Raji (cell line): ENCODE data around the gene CYP4F12.

ENCODE experiments used
- POLR2A ChIP-seq: IDR thresholded peaks from 2 replicates; pipeline ENCODE4 v1.6.1; 2011; ENCODE audit warnings: low read depth, low read length, control low read depth; ENCODE audit not compliant: insufficient read depth

CYP4F12 gene

DNA sequence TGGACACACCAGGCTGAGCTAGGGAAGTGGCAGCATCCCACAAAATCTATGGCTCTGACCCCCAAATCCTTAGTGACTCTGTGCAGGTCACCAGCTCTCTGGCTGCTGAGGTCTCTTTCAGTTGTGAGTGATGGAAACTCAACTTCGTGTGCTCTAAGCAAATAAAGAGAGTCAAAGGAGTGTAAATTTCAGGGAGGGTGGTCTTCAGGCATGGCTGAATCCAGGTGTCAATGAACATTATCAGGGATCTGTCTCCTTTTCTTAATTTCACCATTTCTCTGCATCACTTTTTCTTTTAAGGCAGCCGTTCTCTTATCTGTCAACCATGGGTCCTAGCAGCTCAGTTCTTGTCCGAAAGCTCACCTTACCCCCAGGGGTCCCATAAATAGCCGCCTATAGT is 6.2 kb downstream of the CYP4F12 start:
- TF ChIP-seq POLR2A, result no peak

DNA sequence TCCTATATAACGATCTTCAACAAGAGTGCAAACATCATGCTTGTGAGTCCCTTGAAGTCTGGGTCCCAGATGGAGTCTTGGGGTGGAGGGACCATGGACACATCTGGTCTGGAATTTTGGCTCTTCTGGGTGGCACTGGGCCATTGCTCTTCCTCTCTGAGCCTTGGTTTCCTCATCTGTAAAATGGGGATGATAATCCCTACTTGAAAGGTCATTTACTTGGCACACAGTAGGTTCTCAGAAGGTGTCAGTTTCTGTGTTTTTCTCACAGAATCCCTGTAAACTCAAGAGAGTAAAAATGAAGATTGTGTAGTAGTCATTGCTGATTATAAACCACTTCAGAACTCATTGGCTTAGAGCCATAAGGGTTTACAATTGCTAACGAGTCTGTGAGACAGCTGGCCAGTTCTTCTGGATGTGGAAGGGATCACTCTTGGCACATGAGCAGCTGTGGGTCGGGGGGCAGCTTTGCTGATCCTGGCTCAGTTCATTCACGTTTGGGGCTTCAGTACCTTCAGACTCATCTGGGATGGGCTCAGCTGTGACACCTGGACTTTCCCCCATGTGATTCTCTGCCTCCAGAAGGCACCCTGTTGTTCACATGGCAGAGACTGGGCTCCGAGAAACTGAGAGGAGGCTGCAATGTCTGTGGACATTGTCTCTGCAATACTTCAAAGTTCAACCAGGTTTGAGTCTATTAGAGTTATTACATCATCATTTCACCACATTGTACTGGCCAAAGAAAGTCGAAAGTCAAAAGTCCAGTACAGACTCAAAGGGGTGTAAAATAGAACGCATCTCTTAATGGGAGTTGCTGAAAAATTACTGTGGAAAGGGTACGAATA is 7.8 kb downstream of the CYP4F12 start:
- no peak for TF ChIP-seq POLR2A

DNA sequence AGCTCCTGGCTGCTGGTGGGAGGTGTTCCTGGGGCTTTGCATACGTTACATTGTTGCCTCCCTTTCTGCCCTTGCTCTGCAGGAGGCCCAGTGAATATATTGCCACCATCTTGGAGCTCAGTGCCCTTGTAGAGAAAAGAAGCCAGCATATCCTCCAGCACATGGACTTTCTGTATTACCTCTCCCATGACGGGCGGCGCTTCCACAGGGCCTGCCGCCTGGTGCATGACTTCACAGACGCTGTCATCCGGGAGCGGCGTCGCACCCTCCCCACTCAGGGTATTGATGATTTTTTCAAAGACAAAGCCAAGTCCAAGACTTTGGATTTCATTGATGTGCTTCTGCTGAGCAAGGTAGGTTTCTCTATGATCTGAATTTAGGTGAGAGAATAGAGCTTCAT is 10.5 kb downstream of the CYP4F12 start:
- no peak for TF ChIP-seq POLR2A

DNA sequence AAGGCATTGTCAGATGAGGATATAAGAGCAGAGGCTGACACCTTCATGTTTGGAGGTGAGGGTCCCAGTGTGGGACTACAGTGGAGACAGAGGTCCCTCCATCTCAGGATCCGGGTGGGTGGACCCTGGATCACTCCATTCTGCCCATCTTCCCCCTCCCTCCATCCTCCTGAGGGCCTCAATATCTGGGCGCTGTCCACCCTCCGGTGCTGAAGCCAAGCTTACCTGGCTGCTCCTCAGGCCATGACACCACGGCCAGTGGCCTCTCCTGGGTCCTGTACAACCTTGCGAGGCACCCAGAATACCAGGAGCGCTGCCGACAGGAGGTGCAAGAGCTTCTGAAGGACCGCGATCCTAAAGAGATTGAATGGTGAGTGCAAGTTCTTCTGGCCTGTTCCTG is 11.9 kb downstream of the CYP4F12 start:
- no peak for TF ChIP-seq POLR2A

DNA sequence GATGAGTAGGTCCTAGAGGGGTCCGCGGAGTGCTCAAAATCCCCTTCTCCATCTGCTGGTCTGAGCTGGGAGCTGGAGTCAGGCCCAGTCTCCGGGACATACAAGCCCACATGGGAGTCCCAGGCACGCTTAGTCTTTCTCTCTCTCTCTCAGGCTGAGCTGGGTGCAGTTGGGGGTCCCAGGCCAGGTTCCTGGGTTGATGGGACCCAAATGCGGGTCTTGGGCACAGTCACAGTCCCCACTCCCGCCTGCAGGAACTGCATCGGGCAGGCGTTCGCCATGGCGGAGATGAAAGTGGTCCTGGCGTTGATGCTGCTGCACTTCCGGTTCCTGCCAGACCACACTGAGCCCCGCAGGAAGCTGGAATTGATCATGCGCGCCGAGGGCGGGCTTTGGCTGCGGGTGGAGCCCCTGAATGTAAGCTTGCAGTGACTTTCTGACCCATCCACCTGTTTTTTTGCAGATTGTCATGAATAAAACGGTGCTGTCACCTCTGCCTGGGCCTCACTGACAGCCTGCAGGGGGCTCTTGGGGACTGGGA is 23.8 kb downstream of the CYP4F12 start:
- no peak for TF ChIP-seq POLR2A

DNA sequence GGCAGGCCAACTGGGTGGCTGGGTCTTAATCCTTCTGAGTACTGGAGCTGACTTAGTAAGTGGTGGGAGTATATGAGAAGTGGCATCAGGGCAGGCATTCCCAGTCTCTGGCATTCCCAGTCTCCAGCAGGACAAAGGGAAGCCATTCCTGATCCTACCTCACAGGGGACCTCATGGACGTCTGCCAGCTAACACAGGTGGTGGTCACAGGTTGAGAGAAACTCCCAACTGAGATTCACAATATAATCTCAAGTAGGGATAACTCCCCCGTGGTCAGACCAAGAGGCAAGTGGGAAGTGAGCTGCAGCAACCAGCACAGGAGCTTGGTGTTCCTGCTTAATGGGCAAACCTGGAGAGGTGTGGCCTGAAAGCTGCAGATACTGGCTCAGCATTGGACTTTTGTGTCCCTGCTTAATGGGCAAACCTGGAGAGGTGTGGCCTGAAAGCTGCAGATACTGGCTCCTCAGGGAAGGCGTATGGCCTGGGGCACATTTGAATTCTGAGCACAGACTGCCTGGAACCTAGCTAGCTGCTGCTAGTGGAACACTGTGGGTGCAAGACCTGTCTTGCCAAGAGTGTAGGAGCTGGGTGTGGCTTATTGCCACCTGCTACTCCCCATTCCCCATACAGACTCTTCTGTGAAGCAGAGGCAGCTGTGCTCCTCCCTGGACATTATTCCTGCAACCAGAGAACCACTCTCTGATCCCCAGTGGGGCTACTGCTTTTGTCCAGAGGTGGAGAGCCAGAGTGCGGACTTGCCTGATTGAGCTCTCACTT is 29.1 kb downstream of the CYP4F12 start:
- no peak for TF ChIP-seq POLR2A

DNA sequence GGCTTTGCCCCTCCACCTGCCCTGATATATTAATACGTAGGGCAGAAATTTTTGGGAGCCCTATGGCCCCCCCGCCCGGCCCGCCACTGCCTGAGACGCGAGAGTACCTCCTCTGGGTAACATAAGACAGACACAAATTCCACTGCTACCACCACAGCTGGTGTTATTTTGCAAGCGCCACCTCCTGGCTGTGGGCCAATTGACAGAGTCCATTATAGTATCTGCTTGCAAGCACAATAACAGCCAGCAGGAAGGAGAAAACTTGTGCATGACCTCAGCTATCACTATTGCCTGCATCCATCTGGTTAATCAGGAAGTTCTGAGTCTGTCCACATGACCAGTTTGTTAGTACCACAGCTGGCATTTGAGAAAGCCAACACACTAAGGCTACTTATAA is 29.6 kb downstream of the CYP4F12 start:
- TF ChIP-seq POLR2A, result no peak

DNA sequence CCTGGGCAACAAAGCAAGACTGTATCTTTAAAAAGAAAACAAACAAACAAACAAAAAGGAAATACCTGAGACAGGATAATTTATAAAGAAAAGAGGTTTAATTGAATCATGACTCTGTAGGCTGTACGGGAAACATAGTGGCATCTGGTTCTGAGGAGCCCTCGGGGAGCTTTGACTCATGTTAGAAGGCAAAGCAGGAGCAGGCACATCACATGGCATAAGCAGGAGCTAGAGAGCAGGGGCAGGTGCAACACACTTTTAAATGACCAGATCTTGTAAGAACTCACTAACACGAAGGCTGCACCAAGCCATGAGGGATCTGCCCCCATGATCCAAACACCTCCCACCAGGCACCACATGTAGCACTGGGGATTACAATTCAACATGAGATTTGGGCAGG is 41.8 kb downstream of the CYP4F12 start:
- TF ChIP-seq POLR2A, result no peak

DNA sequence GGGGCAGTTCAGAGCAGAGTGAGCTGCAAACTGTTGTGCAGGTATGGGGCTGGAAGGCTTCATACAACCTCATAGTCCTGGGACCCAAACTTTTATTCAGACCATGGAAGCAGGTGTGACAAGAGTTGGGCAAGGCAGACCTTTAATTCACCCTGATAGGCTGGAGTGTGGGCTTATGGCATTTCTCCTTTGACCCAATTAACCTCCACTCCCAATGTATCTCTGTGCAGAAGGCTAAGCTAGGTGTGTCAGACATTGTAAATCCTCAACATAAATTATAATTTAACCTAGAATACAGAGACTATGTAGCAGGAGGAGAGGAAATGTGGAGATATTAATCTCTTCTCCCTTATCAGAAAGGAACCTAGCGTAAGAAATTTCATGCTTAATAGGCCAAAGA is 42.8 kb downstream of the CYP4F12 start:
- TF ChIP-seq POLR2A, result no peak

DNA sequence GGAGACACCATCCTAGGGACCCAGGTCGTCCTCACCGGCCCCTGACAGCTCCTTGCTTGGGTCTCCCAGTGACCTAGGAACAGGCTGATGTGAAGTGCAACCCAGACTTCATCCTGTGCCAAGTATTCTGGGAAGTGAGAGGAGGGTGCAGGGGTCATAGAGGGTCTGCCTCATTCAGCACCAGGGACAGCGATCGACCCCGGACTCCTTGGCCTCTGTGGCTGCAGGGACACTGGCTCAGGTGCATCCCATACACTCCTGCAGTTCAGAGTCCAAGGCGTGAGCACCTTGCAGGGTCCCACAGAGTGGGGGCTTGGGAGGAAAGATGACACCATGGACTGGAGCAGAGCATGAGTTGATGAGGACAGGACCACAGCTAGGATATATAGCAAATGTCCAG is 44.9 kb downstream of the CYP4F12 start:
- no peak for TF ChIP-seq POLR2A

DNA sequence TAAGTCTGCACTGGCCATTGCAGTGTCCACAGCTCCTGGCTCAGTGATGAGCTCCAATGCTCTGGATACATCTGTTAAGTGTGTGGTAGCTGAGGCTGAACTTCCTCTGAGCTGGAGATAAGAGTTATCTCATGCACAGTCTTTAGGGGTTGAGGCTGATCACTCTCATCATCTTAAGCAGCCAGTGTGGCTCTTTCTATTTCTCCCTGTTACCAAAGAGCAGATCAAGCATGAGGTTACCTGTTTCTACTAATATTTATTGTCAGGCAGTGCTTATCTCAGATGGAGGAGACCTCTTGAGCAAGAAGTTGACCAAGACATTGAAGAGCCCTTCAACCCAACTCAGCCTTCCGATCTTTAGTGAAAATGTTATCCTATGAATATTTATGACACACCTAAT is 48.4 kb downstream of the CYP4F12 start:
- TF ChIP-seq POLR2A, result no peak

DNA sequence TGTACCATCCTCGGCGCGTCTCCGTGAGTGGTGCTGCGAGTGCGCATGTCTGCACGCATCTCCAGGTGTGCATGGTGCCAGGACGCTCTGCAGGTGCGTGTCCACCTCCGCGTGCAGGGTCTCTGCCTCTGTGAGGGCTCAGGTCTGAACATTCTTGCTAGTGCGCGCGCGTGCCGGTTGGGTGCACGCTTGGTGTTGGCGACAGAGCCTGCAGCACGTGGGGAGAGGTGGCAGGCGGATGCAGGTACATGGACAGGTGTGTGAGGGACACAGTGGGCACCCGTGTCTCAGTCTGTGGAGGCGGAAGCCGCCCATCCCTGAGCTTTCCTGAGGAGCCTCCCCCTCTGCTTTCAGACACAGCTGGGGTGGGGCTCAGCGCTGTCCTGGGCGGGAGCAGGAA is 50.1 kb downstream of the CYP4F12 start:
- no peak for TF ChIP-seq POLR2A

DNA sequence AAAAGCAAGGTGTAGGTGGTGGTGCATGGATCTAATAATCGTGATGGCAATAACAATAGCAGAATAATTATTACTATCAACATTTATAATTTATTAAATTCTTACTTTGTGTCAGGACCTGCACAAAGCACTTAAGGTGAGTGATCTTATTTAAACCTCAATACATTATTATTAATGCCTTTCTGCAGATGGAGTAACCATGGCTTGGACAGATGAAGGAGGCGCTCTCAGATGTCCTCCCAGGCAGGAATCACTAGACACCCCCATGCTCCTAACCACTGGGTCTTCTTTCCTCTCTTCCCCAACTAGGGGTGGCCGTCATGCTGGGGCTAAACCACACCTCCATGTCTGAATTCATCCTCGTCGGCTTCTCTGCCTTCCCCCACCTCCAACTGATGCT is 54.8 kb downstream of the CYP4F12 start, which contains the start of gene OR10H2:
TSS of gene OR10H2 (plus strand) at position 301 of the 400 bp plus-strand sequence. CDS start at position 321, 20 bp downstream.
- TF ChIP-seq POLR2A, result no peak

DNA sequence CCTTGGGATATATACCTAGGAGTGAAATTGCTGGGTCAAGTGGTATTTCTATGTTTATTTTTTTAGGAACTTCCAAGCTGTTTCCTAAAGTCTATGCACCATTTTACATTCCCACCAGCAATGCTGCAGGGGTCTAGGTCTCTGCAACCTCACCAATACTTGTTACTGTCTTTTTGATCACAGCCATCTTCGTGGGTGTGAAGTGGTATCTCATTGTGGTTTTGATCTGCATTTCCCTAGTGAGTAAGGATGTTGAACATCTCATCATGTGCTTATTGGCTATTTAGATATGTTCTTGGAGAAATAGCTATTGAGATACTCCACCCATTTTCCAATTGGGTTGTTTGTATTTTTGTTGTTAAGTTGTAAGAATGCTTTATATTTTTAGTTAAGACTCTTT is 57.7 kb downstream of the CYP4F12 start:
- no peak for TF ChIP-seq POLR2A

DNA sequence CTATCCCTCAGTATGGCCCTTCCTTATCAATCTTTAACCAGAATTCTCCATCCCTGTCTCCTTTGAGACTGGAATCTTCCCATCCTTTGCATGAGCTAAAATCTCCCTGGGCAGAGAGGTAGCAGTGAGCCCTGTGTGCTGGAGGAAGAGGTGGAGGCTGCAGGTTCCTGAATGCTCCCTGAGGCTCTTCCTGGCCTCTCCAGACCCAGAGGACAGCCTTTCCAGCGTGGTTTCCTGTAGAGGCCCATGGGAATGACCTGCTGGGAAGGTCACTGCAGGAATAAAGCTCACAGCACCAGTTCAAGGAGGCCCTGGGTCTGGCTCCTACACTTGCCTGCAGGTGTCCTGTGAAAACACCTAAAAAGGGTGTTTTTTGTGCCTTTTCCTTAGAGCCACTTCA is 59.5 kb downstream of the CYP4F12 start:
- TF ChIP-seq POLR2A, result no peak

DNA sequence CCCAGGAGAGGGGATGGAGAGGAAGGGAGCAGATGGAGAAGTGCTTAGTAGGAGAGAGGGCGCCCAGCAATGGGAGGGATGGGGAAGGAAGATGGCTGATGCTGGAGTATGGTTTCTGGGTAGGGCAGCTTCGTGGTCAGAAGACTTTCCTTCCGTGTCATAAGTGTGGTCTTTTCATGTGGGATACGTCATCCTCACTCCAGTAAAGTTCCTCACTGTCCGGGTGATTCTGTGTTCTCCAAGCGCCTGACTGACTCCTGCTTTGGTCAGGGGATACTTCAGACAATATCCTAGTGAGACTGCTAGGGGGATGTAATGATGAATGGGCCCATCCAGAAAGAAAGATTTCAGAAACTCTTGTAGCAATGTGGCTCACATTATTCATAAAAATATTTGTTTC is 61.0 kb downstream of the CYP4F12 start:
- TF ChIP-seq POLR2A, result no peak
